Activated T-helper 9 cell treated with anti-CD3 and anti-CD28 coated beads, Interleukin-2, amount 50 U/mL, for 16 hours (primary cell): ENCODE results near the gene UBTD1.
A peak's percentile ranks its signal among the peaks of the same experiment; 100 is the strongest.

Source experiments
- DNase-seq: peaks from one replicate; pipeline ENCODE4 v3.0.0-alpha.2; 2020; ENCODE audit warnings: low read depth

The UBTD1 gene

GRCh38 chr10:97483506-97483905 is 15.2 kb upstream of the UBTD1 start:
- no peak for DNase-seq

DNA sequence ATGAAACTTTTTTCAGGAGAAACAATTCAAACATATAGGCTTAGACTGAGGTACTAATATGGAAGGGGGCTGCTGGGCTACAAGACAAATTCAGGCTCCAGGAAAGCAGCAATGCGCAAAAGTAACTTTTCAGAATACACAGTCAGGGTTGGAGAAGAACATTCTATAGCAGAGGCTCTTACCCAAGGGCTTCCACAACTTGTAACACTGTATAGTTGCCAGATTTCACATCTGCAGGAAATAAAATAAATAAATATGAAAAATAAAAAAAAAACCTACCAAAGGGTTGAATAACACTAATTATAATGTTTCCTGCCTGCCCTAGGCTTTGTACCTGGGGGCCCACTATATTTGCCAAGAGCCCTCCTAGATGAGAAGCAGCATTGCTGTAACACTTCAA is 14.8 kb upstream of the UBTD1 start:
- DNase-seq: no peak

- DNase-seq: no peak
Observed at GRCh38 chr10:97485647-97486281, 13.0 kb upstream of the UBTD1 start.

DNA sequence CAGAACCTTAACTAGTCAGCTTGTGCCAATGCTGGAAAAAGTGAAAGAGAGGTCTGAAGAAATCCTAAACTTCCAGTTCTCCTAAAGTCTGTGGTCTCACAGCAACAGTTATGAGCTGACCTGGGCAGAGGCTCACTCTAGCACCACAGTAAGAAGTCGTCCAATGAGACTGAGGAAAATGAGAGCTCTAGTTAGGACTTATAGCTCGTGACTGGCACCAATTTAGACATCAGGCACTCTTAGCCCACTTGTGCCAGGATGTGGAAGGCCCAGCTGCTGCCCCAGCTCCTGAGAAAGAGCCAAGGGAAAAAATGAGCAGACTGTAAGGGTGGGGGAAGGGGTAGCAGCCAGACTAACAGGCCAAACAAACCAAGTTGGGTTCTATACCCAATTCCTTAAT is 8.1 kb upstream of the UBTD1 start:
- DNase-seq: no peak

DNA sequence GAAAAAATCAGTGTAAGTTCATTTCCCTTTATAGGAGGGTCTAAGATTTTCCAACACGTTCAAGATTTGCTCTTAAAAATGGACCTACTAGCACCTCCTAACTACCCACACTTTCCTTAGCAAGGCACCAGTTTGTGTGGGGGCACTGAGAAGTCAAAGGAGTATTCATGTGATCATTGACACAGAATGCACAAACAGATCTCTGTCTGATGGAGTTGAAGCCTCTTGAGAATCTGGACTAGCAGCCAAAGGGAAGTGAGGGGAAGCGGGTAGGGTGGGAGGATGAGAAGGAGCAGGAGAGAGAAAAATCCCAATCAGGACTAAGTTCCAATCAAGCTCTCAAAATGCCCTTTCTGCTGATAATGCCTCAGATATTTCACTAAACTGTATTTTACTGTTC is 4.6 kb upstream of the UBTD1 start:
- no peak for DNase-seq

GRCh38 chr10:97494863-97495506 is 3.7 kb upstream of the UBTD1 start:
- DNase-seq: no peak

GRCh38 chr10:97497572-97498075 is 1.1 kb upstream of the UBTD1 start:
- DNase-seq: peak; percentile 60

DNA sequence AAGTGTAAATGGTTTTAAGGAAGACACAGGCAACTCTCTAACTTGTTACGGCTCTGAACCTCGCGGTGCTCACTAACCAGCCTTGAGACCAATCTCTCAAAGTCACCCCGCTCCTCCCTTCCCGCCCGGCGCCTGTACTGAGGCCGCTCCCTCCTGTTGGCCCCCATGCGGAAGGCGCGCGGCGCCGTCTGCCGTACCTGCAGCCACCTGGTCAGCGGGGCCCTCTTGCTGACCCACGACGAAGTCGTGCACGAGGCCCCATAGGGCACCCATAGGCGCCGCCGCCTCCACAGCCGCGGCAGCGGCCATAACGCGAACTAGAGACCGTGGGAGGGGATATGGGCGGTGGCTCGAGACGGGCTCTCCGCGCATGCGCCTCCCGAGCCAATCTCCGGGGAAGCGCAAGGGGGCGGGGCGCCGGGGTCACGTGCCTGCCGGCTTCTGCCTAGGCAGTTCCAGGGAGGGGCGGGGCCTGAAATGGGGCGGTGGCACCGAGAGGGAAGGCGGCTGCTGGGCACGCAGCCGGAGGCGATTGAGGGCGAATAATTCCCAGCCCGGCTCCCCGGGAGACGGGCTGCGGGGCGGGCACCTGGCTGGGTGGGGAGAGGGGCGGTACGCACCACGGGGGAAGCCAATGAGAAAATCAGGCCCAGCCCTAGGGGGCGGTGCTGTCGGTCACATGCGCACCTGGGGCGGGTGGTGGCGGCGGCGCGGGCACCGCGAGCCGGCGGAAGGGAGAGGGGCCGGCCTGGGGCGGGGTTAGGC is 466 bp upstream of the UBTD1 start, which contains the start of gene MMS19:
MMS19 (minus strand) TSS at position 347 of the 765 bp plus-strand sequence; CDS start at position 309, 38 bp downstream.
- DNase-seq: peak; percentile 99

GRCh38 chr10:97499561-97500296 is 1.0 kb downstream of the UBTD1 start:
- DNase-seq: no peak

DNA sequence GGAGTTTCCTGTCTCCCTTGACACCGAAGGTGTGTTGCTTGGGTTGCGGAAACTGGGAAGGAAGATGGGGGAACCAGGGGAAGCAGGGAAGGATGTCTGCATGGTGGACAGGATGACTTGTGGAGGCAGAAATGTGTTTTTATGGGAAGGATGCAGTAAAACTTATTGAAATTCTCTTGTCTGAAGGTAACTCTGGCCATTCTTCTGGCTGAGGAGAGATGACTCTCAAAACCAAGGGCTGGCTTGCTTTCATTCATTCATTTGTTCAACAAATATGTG is 1.5 kb downstream of the UBTD1 start:
- DNase-seq: no peak

DNA sequence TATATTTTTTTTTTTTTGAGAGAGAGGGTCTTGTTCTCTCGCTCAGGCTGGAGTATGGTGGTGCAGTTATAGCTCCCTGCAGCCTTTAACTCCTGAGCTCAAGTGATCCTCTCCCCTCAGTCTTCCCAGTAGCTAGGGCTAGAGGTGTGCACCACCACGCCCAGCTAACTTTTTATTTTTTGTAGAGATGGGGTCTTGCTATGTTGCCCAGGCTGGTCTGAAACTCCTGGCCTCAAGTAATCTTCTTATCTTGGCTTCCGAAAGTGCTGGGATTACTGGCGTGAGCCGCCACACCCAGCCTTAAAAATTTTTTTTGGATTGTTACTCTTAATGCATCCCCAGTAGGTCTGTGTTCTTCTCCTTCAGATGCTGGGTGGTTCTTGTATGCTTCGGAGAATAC is 4.2 kb downstream of the UBTD1 start:
- DNase-seq: no peak

DNA sequence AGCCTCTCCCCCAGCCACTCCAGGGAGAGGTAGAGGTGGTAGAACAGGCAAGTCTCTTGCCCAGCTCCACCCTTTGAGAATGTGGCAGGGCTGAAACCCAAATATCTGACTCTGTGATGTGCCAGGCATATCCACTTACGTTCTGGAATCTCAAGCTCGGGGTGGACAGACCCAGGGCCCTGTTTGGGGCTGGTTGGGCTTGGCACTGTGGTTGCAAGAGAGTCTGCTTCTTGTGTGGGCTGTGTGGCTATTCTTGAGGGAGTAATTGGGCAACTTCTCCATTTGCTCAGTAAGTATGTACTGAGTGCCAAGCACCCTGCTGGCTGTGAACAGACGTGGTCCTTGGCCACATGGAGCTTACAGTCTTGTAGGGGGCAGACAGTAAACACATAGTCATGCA is 4.7 kb downstream of the UBTD1 start:
- no peak for DNase-seq

DNA sequence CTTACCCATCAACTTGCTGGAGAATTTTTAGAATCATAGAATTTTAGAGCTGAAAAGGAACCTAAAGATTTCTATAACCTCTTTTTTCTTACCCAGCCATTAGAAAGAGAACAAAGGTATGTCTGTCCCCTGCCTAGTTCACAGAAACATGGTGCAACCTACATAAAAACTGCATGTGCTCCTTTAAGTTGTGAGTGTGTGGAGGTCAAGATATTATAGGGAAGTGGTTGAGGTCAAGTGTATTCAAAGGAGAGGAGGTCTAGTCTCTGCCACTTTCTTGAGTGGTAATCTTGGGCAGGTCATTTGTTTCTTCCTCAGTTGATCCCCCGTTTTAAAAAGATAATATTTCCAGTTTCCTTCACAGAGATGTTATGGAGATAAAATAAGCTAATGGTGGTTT is 6.4 kb downstream of the UBTD1 start:
- no peak for DNase-seq

DNA sequence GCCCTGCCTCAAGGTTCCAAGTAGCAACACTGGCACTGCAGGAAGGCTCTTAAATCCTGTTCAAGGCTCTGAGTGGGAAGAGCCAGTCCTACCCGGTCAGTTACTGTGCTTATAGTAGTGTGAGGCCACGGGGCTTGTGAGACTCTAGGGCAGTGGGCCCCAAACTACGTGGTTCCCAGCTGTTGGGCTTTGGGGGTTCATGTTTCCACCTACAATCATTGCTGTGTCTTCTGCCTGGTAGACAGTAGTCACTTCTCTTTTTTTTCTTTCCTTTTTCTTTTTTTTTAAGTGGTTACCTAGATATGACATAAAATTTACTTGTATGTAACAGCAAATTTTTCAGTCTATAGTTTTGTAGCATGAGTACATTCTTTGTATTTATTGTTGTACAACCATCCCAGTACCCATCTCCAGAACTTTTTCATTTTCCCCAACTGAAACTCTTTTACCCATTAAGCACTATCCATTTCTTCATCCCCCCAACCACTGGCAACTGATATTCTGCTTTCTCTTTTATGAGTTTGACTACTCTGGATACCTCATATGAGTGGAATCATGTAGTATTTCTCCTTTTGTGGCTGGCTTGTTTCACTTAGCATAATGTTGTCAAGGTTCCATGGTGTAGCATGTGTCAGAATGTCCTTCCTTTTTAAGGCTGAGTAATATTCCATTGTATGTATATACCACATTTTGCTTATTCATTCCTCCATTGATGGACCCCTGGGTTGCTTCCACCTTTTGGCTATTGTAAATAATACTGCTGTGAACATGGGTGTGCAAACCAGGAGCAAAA is 7.7 kb downstream of the UBTD1 start:
- DNase-seq: no peak

DNA sequence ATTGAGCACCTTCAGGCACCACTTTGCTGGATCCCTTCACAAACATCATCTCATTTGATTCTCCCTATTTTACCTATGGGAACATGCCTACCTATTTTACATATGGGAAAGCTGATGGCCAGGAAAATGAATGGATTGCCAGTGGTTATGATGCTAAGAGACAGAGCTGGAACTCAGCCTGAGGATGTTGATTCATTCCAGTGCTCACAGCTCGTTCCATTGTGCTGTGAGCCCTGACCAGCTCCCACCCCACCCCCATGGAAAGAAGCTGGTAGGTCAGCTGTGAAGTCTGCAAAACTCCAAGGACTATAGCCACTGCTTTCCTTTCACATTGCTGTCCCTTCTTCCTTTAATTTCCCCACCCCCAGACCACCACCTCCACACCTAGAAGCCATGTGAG is 9.6 kb downstream of the UBTD1 start:
- no peak for DNase-seq

- no peak for DNase-seq
Observed at GRCh38 chr10:97509120-97509680, 10.5 kb downstream of the UBTD1 start.

DNA sequence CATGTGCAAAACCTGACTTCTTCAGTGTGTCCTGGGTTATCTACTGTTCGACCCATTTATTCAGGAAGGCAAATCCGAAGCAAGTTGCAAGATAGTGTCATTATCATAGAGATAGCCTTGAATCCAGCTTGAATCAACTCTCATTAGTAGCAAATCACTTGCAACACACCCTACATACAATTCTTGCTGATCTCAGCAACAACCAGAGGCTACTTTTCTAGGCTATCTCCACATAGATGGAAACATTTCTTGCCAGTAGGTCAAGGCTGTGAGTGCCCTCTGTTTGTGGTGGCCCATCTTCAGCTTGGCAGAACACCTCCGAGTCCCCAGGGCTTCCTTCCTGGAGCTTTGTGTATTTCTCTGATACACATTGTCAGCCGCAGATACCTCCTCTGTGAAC is 12.0 kb downstream of the UBTD1 start:
- DNase-seq: no peak

DNA sequence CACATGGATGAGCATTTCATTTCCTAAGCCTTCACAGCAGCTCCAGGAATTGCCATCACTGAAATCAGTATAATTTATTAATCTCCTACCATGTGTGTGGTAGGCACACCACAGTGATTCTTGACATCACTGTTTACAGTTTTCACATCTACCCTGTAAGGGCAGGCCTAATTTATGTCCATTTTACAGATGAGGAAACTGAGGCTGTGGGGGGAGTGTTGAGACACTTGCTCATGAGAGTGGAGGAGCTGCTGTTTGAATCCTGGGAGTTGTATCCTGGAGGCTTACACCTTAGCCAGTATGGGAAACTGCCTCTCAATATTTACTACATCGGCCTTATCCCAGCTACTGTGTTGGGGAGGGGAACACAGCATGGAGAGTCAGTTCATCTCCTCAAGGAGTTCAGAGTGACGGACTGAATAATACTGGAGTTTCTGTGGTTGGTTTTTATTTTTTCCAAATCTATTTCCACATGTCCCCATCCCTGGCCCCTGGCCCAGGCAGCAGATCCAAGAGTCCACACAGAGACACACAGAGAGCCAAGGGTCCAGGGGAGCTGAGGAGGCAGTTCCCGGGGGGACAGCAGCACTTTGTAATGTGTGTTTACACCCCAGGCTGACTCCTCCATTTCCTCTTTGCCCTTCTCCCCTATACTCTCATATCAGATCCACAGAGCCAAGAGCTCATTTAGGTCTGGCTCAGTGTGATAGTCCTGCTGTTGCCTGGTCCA is 13.2 kb downstream of the UBTD1 start:
- DNase-seq: no peak

DNA sequence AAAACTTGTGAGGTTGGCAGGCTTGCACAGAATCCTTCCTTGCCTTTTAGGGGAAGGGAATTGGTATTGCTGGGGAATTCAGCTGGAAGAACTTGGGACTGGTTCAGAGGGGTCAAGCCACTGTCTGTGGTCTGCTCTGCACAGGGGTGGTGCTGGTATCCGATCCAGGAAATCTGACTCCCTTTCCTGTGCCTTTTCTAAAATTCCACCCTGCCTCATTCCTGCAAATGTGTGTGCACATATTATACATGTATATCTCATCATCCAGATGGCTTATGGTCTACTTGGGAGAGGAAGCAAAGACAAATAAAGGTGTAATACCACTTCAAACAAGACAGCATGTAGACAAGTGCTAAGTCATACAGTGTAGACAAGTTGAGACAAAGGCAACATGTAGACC is 14.3 kb downstream of the UBTD1 start:
- no peak for DNase-seq

- DNase-seq: no peak
Observed at GRCh38 chr10:97514344-97514743, 15.6 kb downstream of the UBTD1 start.
